HEK293 (cell line): Measurements from ENCODE around the gene DOP1A.

Experiments
- CTCF ChIA-PET: fragments of 350-600 bp; formaldehyde crosslinking; extraction: SDS; loops from one replicate; lab custom pipeline; 2021; ENCODE audit warnings: antibody characterized with exemption; lab: Yijun Ruan, JAX
- POLR2A ChIA-PET: fragments of 300-600 bp; formaldehyde crosslinking; extraction: SDS; loops from one replicate; lab custom pipeline; 2020; ENCODE audit warnings: antibody characterized with exemption, inconsistent platforms; lab: Yijun Ruan, JAX
- H3K27ac ChIP-seq: fragments of 200-500 bp; sonication (Bioruptor generic); 2 replicates; pipeline ENCODE4 v1.5.1; 2014; ENCODE audit warnings: low read depth, low read length, control low read depth, inconsistent platforms; ENCODE audit errors: extremely low read depth
- H3K36me3 ChIP-seq, 2 experiments: fragments of 200-500 bp in 1 of 2; sonication (Bioruptor generic) in 1 of 2; 1 replicate in 1 of 2; 2 replicates in 1 of 2; pipeline ENCODE4 v1.5.1; 2014 to 2017; ENCODE audit warnings: inconsistent platforms in 2 of 2, low read length in 2 of 2; ENCODE audit not compliant: control insufficient read depth in 2 of 2, insufficient read depth in 1 of 2
- H3K4me1 ChIP-seq: fragments of 200-500 bp; sonication (Bioruptor generic); 2 replicates; pipeline ENCODE4 v1.5.1; 2014; ENCODE audit warnings: mild to moderate bottlenecking, low read length, inconsistent platforms; ENCODE audit not compliant: control insufficient read depth, insufficient read depth
- H3K4me3 ChIP-seq: 2 replicates; pipeline ENCODE4 v1.5.1; 2011; ENCODE audit warnings: low read depth, mild to moderate bottlenecking, control low read depth, low read length, moderate library complexity
- H3K9me3 ChIP-seq: fragments of 200-500 bp; sonication (Bioruptor generic); 2 replicates; pipeline ENCODE4 v1.5.1; 2014; ENCODE audit warnings: low read depth, low read length, inconsistent platforms; ENCODE audit not compliant: control insufficient read depth, insufficient read depth
- BCL11B ChIP-seq: fragments of 450-650 bp; formaldehyde crosslinking; IDR thresholded peaks from 2 replicates; pipeline ENCODE4 v1.5.1; 2016; ENCODE audit warnings: low read depth, missing biosample characterization, missing genetic modification characterization
- GFI1B ChIP-seq: fragments of 450-650 bp; formaldehyde crosslinking; IDR thresholded peaks from 2 replicates; pipeline ENCODE4 v1.5.1; 2016; ENCODE audit warnings: missing biosample characterization, missing genetic modification characterization
- HOXC10 ChIP-seq: sonication (generic); formaldehyde crosslinking; IDR thresholded peaks from 2 replicates; pipeline ENCODE4 v1.8.1; 2023; ENCODE audit warnings: mild to moderate bottlenecking, missing genetic modification reagents
- KLF10 ChIP-seq: fragments of 450-650 bp; IDR thresholded peaks from 2 replicates; pipeline ENCODE4 v1.5.1; 2018; ENCODE audit warnings: missing biosample characterization, mild to moderate bottlenecking, missing genetic modification characterization
- PRDM10 ChIP-seq: fragments of 450-650 bp; formaldehyde crosslinking; IDR thresholded peaks from 2 replicates; pipeline ENCODE4 v1.5.1; 2016; ENCODE audit warnings: missing biosample characterization, missing genetic modification characterization
- PRDM2 ChIP-seq: fragments of 450-650 bp; formaldehyde crosslinking; IDR thresholded peaks from 2 replicates; pipeline ENCODE4 v1.5.1; 2016; ENCODE audit warnings: missing biosample characterization, missing genetic modification characterization, borderline replicate concordance
- SALL2 ChIP-seq: fragments of 450-650 bp; formaldehyde crosslinking; IDR thresholded peaks from 2 replicates; pipeline ENCODE4 v1.5.0; 2017; ENCODE audit warnings: missing biosample characterization, mild to moderate bottlenecking, missing genetic modification characterization, borderline replicate concordance
- SCRT1 ChIP-seq: fragments of 450-650 bp; formaldehyde crosslinking; IDR thresholded peaks from 2 replicates; pipeline ENCODE4 v1.5.1; 2016; ENCODE audit warnings: missing biosample characterization, missing genetic modification characterization, borderline replicate concordance
- SETDB1 ChIP-seq: IDR thresholded peaks from one replicate; pipeline ENCODE4 v1.6.1; 2017; ENCODE audit warnings: mild to moderate bottlenecking, low read length, moderate library complexity, mixed read lengths; ENCODE audit not compliant: insufficient read length
- ZBTB10 ChIP-seq: fragments of 450-650 bp; formaldehyde crosslinking; IDR thresholded peaks from 2 replicates; pipeline ENCODE4 v1.5.1; 2016; ENCODE audit warnings: missing biosample characterization, missing genetic modification characterization
- ZBTB7A ChIP-seq: fragments of 450-650 bp; formaldehyde crosslinking; IDR thresholded peaks from 2 replicates; pipeline ENCODE4 v1.5.1; 2016; ENCODE audit warnings: low read depth, missing biosample characterization, missing genetic modification characterization
- ZFP3 ChIP-seq: fragments of 450-650 bp; formaldehyde crosslinking; IDR thresholded peaks from 2 replicates; pipeline ENCODE4 v1.5.1; 2016; ENCODE audit warnings: low read depth, missing biosample characterization, missing genetic modification characterization
- ZNF140 ChIP-seq: fragments of 450-650 bp; formaldehyde crosslinking; IDR thresholded peaks from 2 replicates; pipeline ENCODE4 v1.5.1; 2016; ENCODE audit warnings: missing biosample characterization, missing genetic modification characterization
- ZNF148 ChIP-seq: fragments of 450-650 bp; formaldehyde crosslinking; IDR thresholded peaks from 2 replicates; pipeline ENCODE4 v1.5.0; 2017; ENCODE audit warnings: missing biosample characterization, missing genetic modification characterization, borderline replicate concordance
- ZNF19 ChIP-seq: fragments of 450-650 bp; formaldehyde crosslinking; IDR thresholded peaks from 2 replicates; pipeline ENCODE4; 2016; ENCODE audit warnings: missing biosample characterization, missing genetic modification characterization, low read depth
- ZNF341 ChIP-seq: fragments of 450-650 bp; formaldehyde crosslinking; IDR thresholded peaks from 2 replicates; pipeline ENCODE4; 2016; ENCODE audit warnings: low read depth, missing biosample characterization, missing genetic modification characterization
- ZNF585B ChIP-seq: fragments of 450-650 bp; formaldehyde crosslinking; IDR thresholded peaks from 2 replicates; pipeline ENCODE4 v1.5.1; 2016; ENCODE audit warnings: missing biosample characterization, missing genetic modification characterization
- ZNF621 ChIP-seq: fragments of 450-650 bp; formaldehyde crosslinking; IDR thresholded peaks from 2 replicates; pipeline ENCODE4 v1.5.1; 2017; ENCODE audit warnings: missing biosample characterization, missing genetic modification characterization
- ZNF645 ChIP-seq: fragments of 450-650 bp; formaldehyde crosslinking; IDR thresholded peaks from 2 replicates; pipeline ENCODE4; 2016; ENCODE audit warnings: missing biosample characterization, missing genetic modification characterization
- ZNF670 ChIP-seq: fragments of 450-650 bp; formaldehyde crosslinking; IDR thresholded peaks from 2 replicates; pipeline ENCODE4 v1.5.1; 2016; ENCODE audit warnings: missing biosample characterization, missing genetic modification characterization, low read depth
- ZNF707 ChIP-seq: fragments of 450-650 bp; formaldehyde crosslinking; IDR thresholded peaks from 2 replicates; pipeline ENCODE4 v1.5.1; 2016; ENCODE audit warnings: missing biosample characterization, missing genetic modification characterization
- ZNF776 ChIP-seq: fragments of 450-650 bp; formaldehyde crosslinking; IDR thresholded peaks from 2 replicates; pipeline ENCODE4 v1.5.0; 2017; ENCODE audit warnings: missing biosample characterization, missing genetic modification characterization, borderline replicate concordance

Gene DOP1A

DNA sequence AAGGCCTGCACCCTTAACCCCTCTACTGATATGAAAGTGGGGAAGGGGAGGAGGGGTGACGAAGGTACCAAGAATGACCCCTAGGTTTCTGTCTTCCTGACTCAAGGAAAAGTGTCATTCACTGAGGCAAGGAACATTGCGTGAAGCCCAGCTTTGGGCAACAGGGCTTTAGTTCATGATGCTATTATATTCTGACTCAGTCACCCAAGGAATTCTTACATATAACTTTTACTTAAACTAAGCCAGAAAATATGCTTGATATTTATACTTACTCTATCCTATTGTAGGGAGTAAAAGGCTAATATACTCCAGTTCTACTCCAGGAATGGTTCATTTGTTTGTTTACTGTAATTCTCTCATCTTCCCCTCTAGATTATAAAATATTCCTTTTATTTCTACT, 60.5 kb downstream of the DOP1A start (continued):
- TF ChIP-seq PRDM10 (no peak), SETDB1 (no peak), SALL2 (no peak), ZNF140 (tag by site-specific recombination) (no peak), ZNF148 (no peak), ZNF621 (no peak), ZBTB10 (no peak), ZBTB7A (tag by site-specific recombination) (no peak), BCL11B (tag by site-specific recombination) (no peak), HOXC10 (CRISPR knock-in tag) (no peak), ZNF19 (tag by site-specific recombination) (no peak)

DNA sequence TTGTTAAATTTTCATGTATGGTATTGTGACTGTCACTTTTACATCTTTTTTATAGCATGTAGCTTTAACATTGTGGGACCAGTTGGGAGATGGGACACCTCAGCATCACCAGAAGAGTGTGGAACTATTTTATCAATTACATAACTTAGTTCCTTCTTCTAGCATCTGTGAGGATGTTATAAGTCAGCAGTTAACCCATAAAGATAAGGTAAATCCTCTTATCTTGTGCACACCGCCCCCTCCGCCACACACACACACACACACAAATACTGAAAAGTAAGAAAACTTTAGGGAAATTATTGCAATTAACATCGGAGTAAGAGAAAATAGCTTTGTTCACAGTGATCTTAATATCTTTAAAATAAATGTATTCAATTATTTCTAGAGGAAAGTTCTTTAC, 64.7 kb downstream of the DOP1A start:
- POLR2A ChIA-PET = no interaction called here
- Histone ChIP-seq H3K4me1 (no peaks in the 10 kb centered on the region), H3K27ac (no peak overlapping the region), H3K4me3 (no peak overlapping the region), H3K9me3 (no peaks in the 10 kb centered on the region), H3K36me3 (peaks cover 43 to 84% of the 10 kb centered on the region in 2 experiments)
- CTCF ChIA-PET = interaction anchor here (0.7 kb wide), 1 partner anchor 65 kb away, joined by 3 read pairs; no protein-coding TSS in a partner anchor
- TF ChIP-seq PRDM2 = no peak
- no peak for TF ChIP-seq GFI1B (tag by site-specific recombination)
- TF ChIP-seq ZNF707 (tag by site-specific recombination) = no peak
- TF ChIP-seq ZFP3 (tag by site-specific recombination) = no peak
- no peak for TF ChIP-seq ZNF585B
- TF ChIP-seq ZNF776 = no peak
- TF ChIP-seq BCL11B (tag by site-specific recombination) = no peak
- no peak for TF ChIP-seq ZNF341 (tag by site-specific recombination)
- TF ChIP-seq ZNF670 (tag by site-specific recombination) = no peak
- TF ChIP-seq SCRT1 (tag by site-specific recombination) = no peak
- no peak for TF ChIP-seq KLF10 (tag by site-specific recombination)
- TF ChIP-seq ZNF645 = no peak
